GM21423 (cell line): ENCODE data around the gene OSGIN1.

Experiments used
- ATAC-seq: cut with Tn5 transposase; IDR thresholded peaks from one replicate; pipeline ENCODE4 v1.9.1; 2021; ENCODE audit warnings: mild to moderate bottlenecking, moderate library complexity; ENCODE audit not compliant: unreplicated experiment

OSGIN1 gene

GRCh38 chr16:83956336-83957289 lies 3.6 kb downstream of the OSGIN1 start:
- peak; percentile 32 for ATAC-seq

- no peak for ATAC-seq
Observed at GRCh38 chr16:83957296-83957855, 4.3 kb downstream of the OSGIN1 start.

- no peak for ATAC-seq
Observed at GRCh38 chr16:83958137-83958845, 5.3 kb downstream of the OSGIN1 start.

GRCh38 chr16:83958846-83959565 lies 6.0 kb downstream of the OSGIN1 start:
- no peak for ATAC-seq

- ATAC-seq = no peak
Observed at GRCh38 chr16:83959656-83960434, 6.8 kb downstream of the OSGIN1 start.

- ATAC-seq = no peak
Observed at GRCh38 chr16:83960521-83961249, 7.6 kb downstream of the OSGIN1 start.

GRCh38 chr16:83961591-83961990 lies 8.6 kb downstream of the OSGIN1 start:
- ATAC-seq = no peak

- no peak for ATAC-seq
Observed at GRCh38 chr16:83963277-83964119, 10.5 kb downstream of the OSGIN1 start.

- no peak for ATAC-seq
Observed at GRCh38 chr16:83964684-83965443, 11.8 kb downstream of the OSGIN1 start.

GRCh38 chr16:83965444-83966152 lies 12.6 kb downstream of the OSGIN1 start:
- ATAC-seq = no peak

GRCh38 chr16:83966153-83966696 lies 13.2 kb downstream of the OSGIN1 start:
- ATAC-seq = no peak

- ATAC-seq = no peak
Observed at GRCh38 chr16:83967091-83967490, 14.1 kb downstream of the OSGIN1 start.

GRCh38 chr16:83967838-83968305 lies 14.8 kb downstream of the OSGIN1 start, which contains the start of gene NECAB2:
TSS of gene NECAB2 (plus strand) at chr16:83968244. CDS start at chr16:83968649, 405 bp downstream.
- ATAC-seq = no peak

GRCh38 chr16:83968306-83968851 lies 15.3 kb downstream of the OSGIN1 start:
- no peak for ATAC-seq

GRCh38 chr16:83968891-83969649 lies 16.0 kb downstream of the OSGIN1 start:
- ATAC-seq = no peak
